Measurements from ENCODE around the gene SERPINI2. TPM values are rescaled to one million over a fixed set of nuclear protein-coding genes. Genes with fewer than 3 reads are reported as not detected.

The SERPINI2 gene
- total and polyA plus RNA-seq, 2 of the 13 experiments (the other 11 are each of a cell fraction or from before 2014, with no cell fraction given), result not detected

GRCh38 chr3:167451282-167451681, 22.6 kb downstream of the SERPINI2 start:
- in situ Hi-C loops (cut with HindIII; ENCODE audit: extremely low pct_ligation_motif_present, low pct_unique_long_range_greater_than_20kb), result no loop called here
- BruUV-seq (replicated peaks), result no TSS peak

GRCh38 chr3:167450675-167451074, 23.2 kb downstream of the SERPINI2 start:
- H3K4me3 ChIP-seq (replicated peaks in 1 of 3; ENCODE audit: insufficient read depth in 1 of 3, low read depth in 2 of 3, low read length in 3 of 3), result no peak overlapping the region
- in situ Hi-C loops (cut with HindIII; ENCODE audit: extremely low pct_ligation_motif_present, low pct_unique_long_range_greater_than_20kb) (no loop called here), intact Hi-C loops (cut with micrococcal nuclease; ENCODE audit: unreplicated experiment) (no loop called here)
- WGBS (ENCODE audit: low lambda C conversion rate), result 1% methylated on average over 2 of the region's 2 CpGs
- FAIRE-seq, result no peak
- H4K20me1 ChIP-seq (ENCODE audit: insufficient read depth, low read length), result no peaks in the 10 kb centered on the region
- TF ChIP-seq HDAC2 (CRISPR knock-in tag; IDR thresholded peaks at IDR 0.05) (no peak), ZNF660 (CRISPR knock-in tag; IDR thresholded peaks at IDR 0.05; ENCODE audit: borderline replicate concordance, low read depth) (no peak), ATM (IDR thresholded peaks at IDR 0.05; ENCODE audit: borderline replicate concordance) (no peak), KDM4B (CRISPR knock-in tag; IDR thresholded peaks at IDR 0.05) (no peak), NFATC3 (CRISPR knock-in tag; IDR thresholded peaks at IDR 0.05) (no peak)
- no TSS peak for BruUV-seq (replicated peaks)
- POLR2A ChIA-PET, result no interaction called here
- no peak for DNase-seq (ENCODE audit: low spot score)
- CTCF ChIA-PET (ENCODE audit: low intra/inter-chr PET ratio, low total read pairs), result no interaction called here
- H3K79me2 ChIP-seq (ENCODE audit: insufficient read depth, low read length), result no peaks in the 10 kb centered on the region
- no peaks in the 10 kb centered on the region; a peak in 1 of 5 replicates for H3K27me3 ChIP-seq (ENCODE audit: control insufficient read depth in 1 of 2, insufficient read depth in 2 of 2, low read length in 2 of 2)
- no peaks in the 10 kb centered on the region for H3K9me3 ChIP-seq (ENCODE audit: low read length)
- H3K36me3 ChIP-seq (replicated peaks in 1 of 2; ENCODE audit: control insufficient read depth in 1 of 2, insufficient read depth in 2 of 2, low read length in 2 of 2), result no peaks in the 10 kb centered on the region
- no peak for ATAC-seq
- no peaks in the 10 kb centered on the region for H3K4me1 ChIP-seq (ENCODE audit: insufficient read depth, low read length)
- no peak overlapping the region for H2AFZ ChIP-seq (ENCODE audit: low read length)
- H3K4me2 ChIP-seq (ENCODE audit: low read depth, low read length), result no peak overlapping the region
- no peak overlapping the region for H3K9ac ChIP-seq (ENCODE audit: insufficient read depth, low read depth, low read length)
- no peak overlapping the region for H3K27ac ChIP-seq (ENCODE audit: extremely low read length, insufficient read depth, low read length)

More at GRCh38 chr3:167451282-167451681, 22.6 kb downstream of the SERPINI2 start:
- ChIA-PET POLR2A (no interaction called here), CTCF (ENCODE audit: low intra/inter-chr PET ratio, low total read pairs) (no interaction called here)
- 36% methylated on average over 1 of the region's 1 CpG for WGBS (ENCODE audit: low lambda C conversion rate)
- no peaks in the 10 kb centered on the region for H3K9me3 ChIP-seq (ENCODE audit: low read length)
- no peak overlapping the region for H3K4me2 ChIP-seq (ENCODE audit: low read depth, low read length)
- intact Hi-C loops (cut with micrococcal nuclease; ENCODE audit: unreplicated experiment), result no loop called here
- FAIRE-seq (no peak), ATAC-seq (no peak), DNase-seq (ENCODE audit: low spot score) (no peak)
- no peak overlapping the region for H3K27ac ChIP-seq (ENCODE audit: extremely low read length, insufficient read depth, low read length)
- H3K79me2 ChIP-seq (ENCODE audit: insufficient read depth, low read length), result no peaks in the 10 kb centered on the region
- TF ChIP-seq HNRNPUL1 (IDR thresholded peaks at IDR 0.05; ENCODE audit: low read depth, low read length), result no peak
- TF ChIP-seq ZNF749 (CRISPR knock-in tag; IDR thresholded peaks at IDR 0.05; ENCODE audit: borderline replicate concordance), result no peak
- H3K27me3 ChIP-seq (ENCODE audit: control insufficient read depth in 1 of 2, insufficient read depth in 2 of 2, low read length in 2 of 2), result no peaks in the 10 kb centered on the region; a peak in 1 of 5 replicates
- no peak overlapping the region for H3K4me3 ChIP-seq (replicated peaks in 1 of 3; ENCODE audit: insufficient read depth in 1 of 3, low read depth in 2 of 3, low read length in 3 of 3)
- no peaks in the 10 kb centered on the region for H3K36me3 ChIP-seq (replicated peaks in 1 of 2; ENCODE audit: control insufficient read depth in 1 of 2, insufficient read depth in 2 of 2, low read length in 2 of 2)
- no peaks in the 10 kb centered on the region for H4K20me1 ChIP-seq (ENCODE audit: insufficient read depth, low read length)
- H3K4me1 ChIP-seq (ENCODE audit: insufficient read depth, low read length), result no peaks in the 10 kb centered on the region
- H2AFZ ChIP-seq (ENCODE audit: low read length), result no peak overlapping the region
- no peak overlapping the region for H3K9ac ChIP-seq (ENCODE audit: insufficient read depth, low read depth, low read length)
